T-helper 2 cell treated with Interferon-gamma antibody and Interleukin-4, amounts not matched to agents 100 ng/mL and 5 ng/mL, for 36 hours (primary cell): ENCODE measurements around the gene RAB6C. TPM values are rescaled to one million over a fixed set of nuclear protein-coding genes. Genes with fewer than 3 reads are reported as not detected.
"Not testable (repeated sequence)": the region's sequence is repeated elsewhere in the genome, so short reads cannot be mapped to it uniquely, and the experiment has no call there.

Experiments used
- intact Hi-C: fragments of 100-400 bp; cut with micrococcal nuclease; formaldehyde crosslinking; loops from one replicate; pipeline ENCODE4 v1.15.1; 2023
- total RNA-seq: library from RNA; stranded (reverse); gene quantifications from 2 replicates; pipeline ENCODE4 v1.2.3, GENCODE V29; 2022

The RAB6C gene
- total RNA-seq, 1 donor from 2014 or later, result not detected

GRCh38 chr2:129993151-129993550 is 13.7 kb downstream of the RAB6C start:
- intact Hi-C loops, result not testable (repeated sequence)

- intact Hi-C loops, result not testable (repeated sequence)
These were observed 17.3 kb downstream of the RAB6C start for GRCh38 chr2:129996657-129997237.

GRCh38 chr2:129998771-129999170 is 19.3 kb downstream of the RAB6C start:
- intact Hi-C loops, result not testable (repeated sequence)

- intact Hi-C loops, result not testable (repeated sequence)
These were observed 26.4 kb downstream of the RAB6C start for GRCh38 chr2:130005862-130006261.

DNA sequence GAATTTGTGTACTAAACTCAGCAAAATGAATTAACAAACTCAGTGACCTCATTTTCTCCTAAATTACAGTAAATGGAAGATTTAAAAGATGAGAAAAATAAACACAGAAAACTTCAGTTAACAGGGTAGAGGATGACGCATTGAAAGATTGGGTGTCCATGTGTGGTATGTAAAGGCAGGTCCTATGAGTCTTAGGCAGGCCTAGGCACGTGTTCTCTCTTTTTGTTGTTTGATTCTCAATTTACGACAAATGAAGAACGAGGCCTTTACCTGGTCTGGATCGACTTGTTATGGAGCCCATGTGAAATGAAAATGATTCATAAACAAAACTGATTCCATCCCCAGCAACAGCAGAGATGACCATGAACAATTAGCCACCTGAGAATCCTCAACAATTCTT is 37.2 kb downstream of the RAB6C start:
- intact Hi-C loops, result not testable (repeated sequence)

- intact Hi-C loops, result no loop called here
These were observed 39.9 kb downstream of the RAB6C start for GRCh38 chr2:130019402-130019801.

- intact Hi-C loops, result not testable (repeated sequence)
These were observed 40.6 kb downstream of the RAB6C start for GRCh38 chr2:130020069-130020468.

- intact Hi-C loops, result not testable (repeated sequence)
These were observed 46.5 kb downstream of the RAB6C start for GRCh38 chr2:130025931-130026330.

Other genes with a start within 250 kb of the RAB6C start
- gene POTEF, start 149.6 kb downstream of the RAB6C start, total RNA-seq, result not detected in 2 replicates
- gene CCDC74B, start 165.4 kb downstream of the RAB6C start, total RNA-seq, result 0.43 and 0.82 TPM in 2 replicates
- 74.5 and 79.0 TPM in 2 replicates for gene SMPD4, start 201.9 kb downstream of the RAB6C start, total RNA-seq
- 376 and 381 TPM in 2 replicates for gene MZT2B, start 202.6 kb downstream of the RAB6C start, total RNA-seq
- not detected in 2 replicates for gene TUBA3E, start 218.8 kb downstream of the RAB6C start, total RNA-seq